H9 (cell line): ENCODE data around the gene TRIM22. TPM values are rescaled to one million over a fixed set of nuclear protein-coding genes. Genes with fewer than 3 reads are reported as not detected.

ENCODE experiments used
- DNase-seq: peaks from one replicate; pipeline ENCODE4 v3.0.0-alpha.2; 2017
- H2AFZ ChIP-seq: one replicate; pipeline ENCODE4 v1.6.1; 2013; ENCODE audit warnings: mild to moderate bottlenecking, low read length, control low read depth, moderate library complexity
- H2AK5ac ChIP-seq: 2 replicates; pipeline ENCODE4 v1.6.1; 2013; ENCODE audit warnings: low read length, control low read depth, mixed read lengths; ENCODE audit not compliant: insufficient read length
- H2BK120ac ChIP-seq: one replicate; pipeline ENCODE4 v1.6.1; 2013; ENCODE audit warnings: low read depth, mild to moderate bottlenecking, low read length, control low read depth, inconsistent platforms; ENCODE audit not compliant: poor library complexity, severe bottlenecking
- H2BK12ac ChIP-seq: 2 replicates; pipeline ENCODE4 v1.6.1; 2013; ENCODE audit warnings: low read length, control low read depth, mixed read lengths, low read depth; ENCODE audit not compliant: insufficient read length
- H2BK15ac ChIP-seq: 2 replicates; pipeline ENCODE4 v1.6.1; 2013; ENCODE audit warnings: low read depth, low read length, control low read depth
- H2BK20ac ChIP-seq: one replicate; pipeline ENCODE4 v1.6.1; 2013; ENCODE audit warnings: low read depth, mild to moderate bottlenecking, low read length, control low read depth, inconsistent platforms; ENCODE audit not compliant: poor library complexity, severe bottlenecking
- H2BK5ac ChIP-seq: 2 replicates; pipeline ENCODE4 v1.6.1; 2013; ENCODE audit warnings: low read length, control low read depth, mixed read lengths; ENCODE audit not compliant: insufficient read length
- H3K14ac ChIP-seq: 2 replicates; pipeline ENCODE4 v1.6.1; 2013; ENCODE audit warnings: low read length, control low read depth; ENCODE audit not compliant: insufficient read depth
- H3K18ac ChIP-seq: 2 replicates; pipeline ENCODE4 v1.6.1; 2013; ENCODE audit warnings: low read depth, mild to moderate bottlenecking, mixed read lengths, low read length, control low read depth; ENCODE audit not compliant: insufficient read length
- H3K23ac ChIP-seq: 2 replicates; pipeline ENCODE4 v1.6.1; 2013; ENCODE audit warnings: low read length, control low read depth, mixed read lengths, low read depth; ENCODE audit not compliant: insufficient read length
- H3K23me2 ChIP-seq: 2 replicates; pipeline ENCODE4 v1.6.1; 2013; ENCODE audit warnings: low read depth, mild to moderate bottlenecking, mixed read lengths, low read length, control low read depth; ENCODE audit not compliant: insufficient read length, poor library complexity, severe bottlenecking
- H3K27ac ChIP-seq: 2 replicates; pipeline ENCODE4 v1.5.1; 2013; ENCODE audit warnings: low read length, control low read depth, mixed read lengths, low read depth; ENCODE audit not compliant: insufficient read length
- H3K27me3 ChIP-seq: 2 replicates; pipeline ENCODE4 v1.6.1; 2013; ENCODE audit warnings: low read length, control low read depth, inconsistent platforms; ENCODE audit not compliant: insufficient read depth
- H3K4ac ChIP-seq: 2 replicates; pipeline ENCODE4 v1.6.1; 2013; ENCODE audit warnings: low read depth, mild to moderate bottlenecking, control low read depth, inconsistent platforms, low read length, moderate library complexity
- H3K4me1 ChIP-seq: 2 replicates; pipeline ENCODE4 v1.6.1; 2013; ENCODE audit warnings: low read length, control low read depth, inconsistent platforms; ENCODE audit not compliant: insufficient read depth
- H3K4me2 ChIP-seq: 2 replicates; pipeline ENCODE4 v1.6.1; 2013; ENCODE audit warnings: low read length, control low read depth, mixed read lengths; ENCODE audit not compliant: insufficient read length, insufficient read depth
- H3K56ac ChIP-seq: 2 replicates; pipeline ENCODE4 v1.6.1; 2013; ENCODE audit warnings: low read depth, mild to moderate bottlenecking, mixed read lengths, low read length, control low read depth; ENCODE audit not compliant: insufficient read length
- H3K79me1 ChIP-seq: 2 replicates; pipeline ENCODE4 v1.6.1; 2013; ENCODE audit warnings: low read depth, mild to moderate bottlenecking, moderate library complexity, low read length, control low read depth, inconsistent platforms; ENCODE audit not compliant: insufficient read depth, poor library complexity, severe bottlenecking
- H3K79me2 ChIP-seq: 2 replicates; pipeline ENCODE4 v1.6.1; 2013; ENCODE audit warnings: low read length, control low read depth, inconsistent platforms; ENCODE audit not compliant: insufficient read depth
- H3K9ac ChIP-seq: 2 replicates; pipeline ENCODE4 v1.6.1; 2013; ENCODE audit warnings: low read length, control low read depth, mixed read lengths; ENCODE audit not compliant: insufficient read length; ENCODE audit errors: extremely low read depth
- H3K9me3 ChIP-seq: one replicate; pipeline ENCODE4 v1.6.1; 2013; ENCODE audit warnings: low read depth, low read length, inconsistent platforms; ENCODE audit not compliant: control insufficient read depth
- H3T11ph ChIP-seq: one replicate; pipeline ENCODE4 v1.6.1; 2013; ENCODE audit warnings: mild to moderate bottlenecking, low read length, control low read depth, inconsistent platforms
- H4K20me1 ChIP-seq: one replicate; pipeline ENCODE4 v1.6.1; 2013; ENCODE audit not compliant: control insufficient read depth, insufficient read length, insufficient read depth
- H4K5ac ChIP-seq: 2 replicates; pipeline ENCODE4 v1.6.1; 2013; ENCODE audit warnings: low read depth, mild to moderate bottlenecking, mixed read lengths, low read length, control low read depth; ENCODE audit not compliant: insufficient read length
- H4K8ac ChIP-seq: replicated peaks from 2 replicates; pipeline ENCODE4 v1.6.1; 2013; ENCODE audit warnings: low read length, control low read depth, mixed read lengths, low read depth; ENCODE audit not compliant: insufficient read length
- H4K91ac ChIP-seq: 2 replicates; pipeline ENCODE4 v1.6.1; 2013; ENCODE audit warnings: low read depth, mild to moderate bottlenecking, moderate library complexity, mixed read lengths, low read length, control low read depth; ENCODE audit not compliant: insufficient read length
- H3K27ac Mint-ChIP-seq, 3 experiments: 2 replicates in 2 of 3; 3 replicates in 1 of 3; pipeline ENCODE4 v1.8.0; 2020 to 2021; ENCODE audit warnings: mixed read lengths in 3 of 3, mild to moderate bottlenecking in 1 of 3, moderate library complexity in 1 of 3
- H3K27me3 Mint-ChIP-seq: 2 replicates; pipeline ENCODE4 v1.8.0; 2021; ENCODE audit warnings: low read depth, mild to moderate bottlenecking, moderate library complexity, mixed read lengths
- H3K36me3 Mint-ChIP-seq, 3 experiments: 2 replicates in 2 of 3; 3 replicates in 1 of 3; pipeline ENCODE4 v1.8.0; 2020 to 2021; ENCODE audit warnings: low read depth in 3 of 3, mixed read lengths in 3 of 3; ENCODE audit not compliant: insufficient read depth in 1 of 3
- H3K4me1 Mint-ChIP-seq, 2 experiments: 2 replicates each; pipeline ENCODE4 v1.8.0; 2020; ENCODE audit warnings: mixed read lengths in 2 of 2
- H3K4me3 Mint-ChIP-seq, 2 experiments: 2 replicates in 1 of 2; 3 replicates in 1 of 2; pipeline ENCODE4 v1.8.0; 2020 to 2021; ENCODE audit warnings: mild to moderate bottlenecking in 2 of 2, mixed read lengths in 2 of 2, moderate library complexity in 1 of 2
- H3K9me3 Mint-ChIP-seq, 2 experiments: 2 replicates in 1 of 2; 3 replicates in 1 of 2; pipeline ENCODE4 v1.8.0; 2020; ENCODE audit warnings: mild to moderate bottlenecking in 2 of 2, mixed read lengths in 2 of 2, moderate library complexity in 1 of 2
- WGBS: extraction: QIAGEN DNeasy Blood & Tissue Kit; methylation state at CpG from one replicate; pipeline ENCODE4 v1.1.7; 2013; ENCODE audit warnings: missing lambda C conversion rate, low lambda C conversion rate, mixed read lengths; ENCODE audit not compliant: insufficient read length; ENCODE audit errors: extremely low coverage; 5-methylcytosine and 5-hydroxymethylcytosine counted together
- total RNA-seq: library from RNA; stranded (reverse); gene quantifications from 2 replicates; pipeline ENCODE4 v1.2.1, GENCODE V29; 2021
- TF ChIP-seq, protein P1 (sequence below): fragments of 200-600 bp; sonication (generic); conservative IDR thresholded peaks from 3 replicates; pipeline ENCODE4 v1.8.0; 2021; ENCODE audit warnings: antibody characterized with exemption, mild to moderate bottlenecking

Gene TRIM22
- total RNA-seq, 1 experiment from 2014 or later: 78.6 TPM

DNA sequence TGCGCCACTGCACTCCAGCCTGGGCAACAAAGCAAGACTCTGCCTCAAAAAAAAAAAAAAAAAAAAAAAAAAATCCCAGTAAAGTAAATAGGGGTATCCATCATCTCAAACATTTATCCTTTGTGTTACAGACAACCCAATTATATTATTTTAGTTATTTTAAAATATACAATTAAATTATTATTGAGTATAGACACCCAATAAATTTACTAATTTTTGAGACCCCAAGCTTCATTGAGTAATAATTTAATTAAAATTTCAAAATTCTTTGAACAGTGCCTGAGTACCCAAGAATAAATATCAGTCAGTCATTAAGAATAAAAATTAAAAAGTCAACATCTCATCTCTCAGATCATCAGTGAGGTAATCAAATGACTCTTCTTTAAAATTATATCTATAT, 64.4 kb downstream of the TRIM22 start, which contains the start of gene OR52N4:
Gene OR52N4, plus strand, starts transcription at position 301 of the 400 bp plus-strand sequence. CDS start 498 bp downstream, outside the sequence.
- Histone ChIP-seq H3K4me1 (no peaks in the 10 kb centered on the region), H2BK12ac (no peak within 1 kb of the TSS), H4K5ac (no peak within 1 kb of the TSS), H3K14ac (no peak within 1 kb of the TSS), H3K27ac (no peak within 1 kb of the TSS), H3K9ac (no peak within 1 kb of the TSS), H2BK20ac (no peak within 1 kb of the TSS), H4K20me1 (no peaks in the 10 kb centered on the region), H2BK120ac (no peak within 1 kb of the TSS), H3K79me1 (no peaks in the 10 kb centered on the region), H3K23ac (no peak within 1 kb of the TSS), H4K8ac (no peak within 1 kb of the TSS), H3K18ac (no peak within 1 kb of the TSS), H3K27me3 (no peaks in the 10 kb centered on the region), H3K4me2 (no peak within 1 kb of the TSS), H2AK5ac (no peak within 1 kb of the TSS), H4K91ac (no peak within 1 kb of the TSS), H3K9me3 (no peaks in the 10 kb centered on the region), H2BK15ac (no peak within 1 kb of the TSS), H3K23me2 (no peaks in the 10 kb centered on the region), H2AFZ (no peak within 1 kb of the TSS), H3K4ac (no peak within 1 kb of the TSS), H2BK5ac (no peak within 1 kb of the TSS), H3K79me2 (no peaks in the 10 kb centered on the region), H3T11ph (no peak within 1 kb of the TSS), H3K56ac (no peak within 1 kb of the TSS)
- TF ChIP-seq, protein P1, sequence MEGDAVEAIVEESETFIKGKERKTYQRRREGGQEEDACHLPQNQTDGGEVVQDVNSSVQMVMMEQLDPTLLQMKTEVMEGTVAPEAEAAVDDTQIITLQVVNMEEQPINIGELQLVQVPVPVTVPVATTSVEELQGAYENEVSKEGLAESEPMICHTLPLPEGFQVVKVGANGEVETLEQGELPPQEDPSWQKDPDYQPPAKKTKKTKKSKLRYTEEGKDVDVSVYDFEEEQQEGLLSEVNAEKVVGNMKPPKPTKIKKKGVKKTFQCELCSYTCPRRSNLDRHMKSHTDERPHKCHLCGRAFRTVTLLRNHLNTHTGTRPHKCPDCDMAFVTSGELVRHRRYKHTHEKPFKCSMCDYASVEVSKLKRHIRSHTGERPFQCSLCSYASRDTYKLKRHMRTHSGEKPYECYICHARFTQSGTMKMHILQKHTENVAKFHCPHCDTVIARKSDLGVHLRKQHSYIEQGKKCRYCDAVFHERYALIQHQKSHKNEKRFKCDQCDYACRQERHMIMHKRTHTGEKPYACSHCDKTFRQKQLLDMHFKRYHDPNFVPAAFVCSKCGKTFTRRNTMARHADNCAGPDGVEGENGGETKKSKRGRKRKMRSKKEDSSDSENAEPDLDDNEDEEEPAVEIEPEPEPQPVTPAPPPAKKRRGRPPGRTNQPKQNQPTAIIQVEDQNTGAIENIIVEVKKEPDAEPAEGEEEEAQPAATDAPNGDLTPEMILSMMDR: no peak
- no peak for DNase-seq
- Mint-ChIP-seq H3K9me3 (no peaks in the 10 kb centered on the region; a peak in 1 of 5 replicates), H3K27ac (no peak within 1 kb of the TSS), H3K27me3 (no peaks in the 10 kb centered on the region), H3K4me3 (no peak within 1 kb of the TSS), H3K36me3 (no peaks in the 10 kb centered on the region), H3K4me1 (no peaks in the 10 kb centered on the region)
- no CpG with 5 or more reads among the region's 1 CpG for WGBS

Other genes starting within 250 kb of the TRIM22 start
- gene OR51I1, start 248.3 kb upstream of the TRIM22 start, total RNA-seq: not detected in 2 replicates
- gene OR51I2, start 240.5 kb upstream of the TRIM22 start, total RNA-seq: not detected in 2 replicates
- not detected in 2 replicates for gene OR52D1, start 201.1 kb upstream of the TRIM22 start, total RNA-seq
- gene UBQLN3, start 179.8 kb upstream of the TRIM22 start, total RNA-seq: not detected in 2 replicates
- not detected in 2 replicates for gene UBQLNL, start 173.1 kb upstream of the TRIM22 start, total RNA-seq
- not detected in 2 replicates for gene OR52H1, start 141.2 kb upstream of the TRIM22 start, total RNA-seq
- not detected in 2 replicates for gene OR52B6, start 108.9 kb upstream of the TRIM22 start, total RNA-seq
- 14.1 and 17.9 TPM in 2 replicates for gene TRIM6, start 93.2 kb upstream of the TRIM22 start, total RNA-seq
- 0.35 and 0.59 TPM in 2 replicates for gene TRIM34, start 64.8 kb upstream of the TRIM22 start, total RNA-seq
- 21.3 and 21.5 TPM in 2 replicates for gene TRIM5, start 4.7 kb upstream of the TRIM22 start, total RNA-seq
- gene OR56B1, start 46.7 kb downstream of the TRIM22 start, total RNA-seq: not detected in 2 replicates
- gene OR52N4, start 64.5 kb downstream of the TRIM22 start, total RNA-seq: not detected in 2 replicates
- gene OR52N5, start 93.6 kb downstream of the TRIM22 start, total RNA-seq: not detected in 2 replicates
- not detected in 2 replicates for gene OR52N1, start 101.5 kb downstream of the TRIM22 start, total RNA-seq
- gene OR52N2, start 119.1 kb downstream of the TRIM22 start, total RNA-seq: not detected in 2 replicates
- not detected in 2 replicates for gene OR52E6, start 152.1 kb downstream of the TRIM22 start, total RNA-seq
- gene OR52E8, start 167.9 kb downstream of the TRIM22 start, total RNA-seq: not detected in 2 replicates
- not detected in 2 replicates for gene OR52E4, start 190.8 kb downstream of the TRIM22 start, total RNA-seq
- gene OR52E5, start 203.4 kb downstream of the TRIM22 start, total RNA-seq: not detected in 2 replicates